Esophagus muscularis mucosa (tissue), 4 donors: ENCODE results near the gene GAGE13. TPM values are rescaled to one million over a fixed set of nuclear protein-coding genes. Genes with fewer than 3 reads are reported as not detected.
"Not testable (repeated sequence)": the region's sequence is repeated elsewhere in the genome, so short reads cannot be mapped to it uniquely, and the experiment has no call there.

Experiments used
- DNase-seq: peaks from one replicate; pipeline ENCODE4 v3.0.0-alpha.2; 2017; ENCODE audit errors: extremely low spot score
- H3K27ac ChIP-seq, 4 donors: fragments of 200-600 bp; sonication (generic); replicated peaks in 1 of 4; 1 replicate in 3 of 4; 2 replicates in 1 of 4; pipeline ENCODE4 v1.5.1; 2016 to 2019; ENCODE audit warnings: mild to moderate bottlenecking in 1 of 4
- H3K27me3 ChIP-seq, 4 donors: fragments of 200-600 bp; sonication (generic); one replicate each; pipeline versions ENCODE4 v1.5.1 to v1.6.0; 2016 to 2019
- H3K36me3 ChIP-seq, 4 donors: fragments of 200-600 bp; sonication (generic); one replicate each; pipeline ENCODE4 v1.5.1; 2016 to 2019
- H3K4me1 ChIP-seq, 4 donors: fragments of 200-600 bp; sonication (generic); one replicate each; pipeline ENCODE4 v1.5.1; 2016 to 2019
- H3K4me3 ChIP-seq, 4 donors: fragments of 200-600 bp; sonication (generic); 1 replicate in 2 of 4; 2 replicates in 2 of 4; pipeline ENCODE4 v1.5.1; 2016 to 2019; ENCODE audit warnings: mild to moderate bottlenecking in 4 of 4, moderate library complexity in 1 of 4
- H3K9me3 ChIP-seq, 4 donors: fragments of 200-600 bp; sonication (generic); 1 replicate in 3 of 4; 2 replicates in 1 of 4; pipeline ENCODE4 v1.5.1; 2016 to 2019
- CTCF ChIP-seq, 3 experiments: fragments of 200-600 bp in 2 of 3; fragments of 450-650 bp in 1 of 3; sonication (generic) in 2 of 3; IDR thresholded peaks; one replicate each; pipeline ENCODE4 v1.5.1; 2017 to 2019; ENCODE audit warnings: antibody characterized with exemption in 3 of 3, mild to moderate bottlenecking in 2 of 3, moderate library complexity in 1 of 3
- EP300 ChIP-seq: sonication (generic); formaldehyde crosslinking; IDR thresholded peaks from one replicate; pipeline ENCODE4 v1.6.1; 2017; ENCODE audit warnings: antibody characterized with exemption
- POLR2A ChIP-seq: fragments of 450-650 bp; IDR thresholded peaks from one replicate; pipeline ENCODE4 v1.6.1; 2017; ENCODE audit warnings: antibody characterized with exemption, moderate library complexity, mild to moderate bottlenecking, low read depth
- POLR2AphosphoS5 ChIP-seq, 2 donors: sonication (generic); formaldehyde crosslinking; IDR thresholded peaks; one replicate each; pipeline ENCODE4 v1.6.1; 2017; ENCODE audit warnings: antibody characterized with exemption in 2 of 2
- WGBS: methylation state at CpG from one replicate; pipeline ENCODE4 v1.1.5; 2018; 5-methylcytosine and 5-hydroxymethylcytosine counted together
- intact Hi-C: fragments of 100-400 bp; cut with DNase I; formaldehyde crosslinking; loops from one replicate; pipeline ENCODE4 v1.15.1; 2023
- total RNA-seq, 4 donors: library from RNA; depleted of rRNA; stranded (reverse); fragments of >200 nt; gene quantifications; one replicate each; pipeline versions ENCODE4 v1.1.0 to v1.2.1, GENCODE V29; 2016

The GAGE13 gene
- not detected for total RNA-seq

- H3K4me3 ChIP-seq, H3K27ac ChIP-seq, H3K27me3 ChIP-seq, intact Hi-C loops, H3K36me3 ChIP-seq, DNase-seq, H3K9me3 ChIP-seq, H3K4me1 ChIP-seq: not testable (repeated sequence)
- WGBS = no CpG with 5 or more reads among the region's 16 CpGs
These were observed at the start of gene GAGE13 for GRCh38 chrX:49331282-49331681. Gene GAGE13, plus strand, starts transcription at chrX:49331582. Its CDS starts 1,156 bp downstream, at chrX:49332738.

GRCh38 chrX:49282647-49283011 is 48.8 kb upstream of the GAGE13 start:
- no peak for DNase-seq
- Histone ChIP-seq H3K9me3 (no peaks in the 10 kb centered on the region), H3K4me3 (no peak overlapping the region), H3K27ac (no peak overlapping the region), H3K36me3 (peaks cover 0 to 8% (median 3%) of the 10 kb centered on the region in 4 donors), H3K27me3 (no peaks in the 10 kb centered on the region), H3K4me1 (no peaks in the 10 kb centered on the region)
- TF ChIP-seq POLR2AphosphoS5 (IDR thresholded peaks at IDR 0.05) = no peak
- TF ChIP-seq CTCF (IDR thresholded peaks at IDR 0.05) = peak; percentile 13 to 29 (median 20)
- 38% methylated on average over 11 of the region's 11 CpGs for WGBS
- intact Hi-C loops = no loop called here

GRCh38 chrX:49284212-49284611 is 47.2 kb upstream of the GAGE13 start:
- Histone ChIP-seq H3K9me3 (no peaks in the 10 kb centered on the region), H3K36me3 (peaks cover 0 to 8% (median 3%) of the 10 kb centered on the region in 4 donors), H3K27ac (no peak overlapping the region), H3K4me1 (no peaks in the 10 kb centered on the region), H3K4me3 (no peak overlapping the region), H3K27me3 (no peaks in the 10 kb centered on the region)
- 78% methylated on average over 3 of the region's 3 CpGs for WGBS
- no peak for TF ChIP-seq CTCF (IDR thresholded peaks at IDR 0.05)
- no peak for TF ChIP-seq POLR2AphosphoS5 (IDR thresholded peaks at IDR 0.05)
- no peak for TF ChIP-seq POLR2A
- no peak for TF ChIP-seq EP300
- intact Hi-C loops = no loop called here
- no peak for DNase-seq

GRCh38 chrX:49286136-49286535 is 45.2 kb upstream of the GAGE13 start:
- TF ChIP-seq POLR2AphosphoS5 (IDR thresholded peaks at IDR 0.05) (no peak), EP300 (no peak), CTCF (IDR thresholded peaks at IDR 0.05) (no peak), POLR2A (no peak)
- H3K9me3 ChIP-seq = no peaks in the 10 kb centered on the region
- no peak overlapping the region for H3K27ac ChIP-seq
- peaks cover 0 to 8% (median 3%) of the 10 kb centered on the region in 4 donors for H3K36me3 ChIP-seq
- no peaks in the 10 kb centered on the region for H3K4me1 ChIP-seq
- WGBS = 88% methylated on average over 9 of the region's 18 CpGs
- H3K27me3 ChIP-seq = no peaks in the 10 kb centered on the region
- intact Hi-C loops = no loop called here
- H3K4me3 ChIP-seq = no peak overlapping the region
- DNase-seq = no peak

- Histone ChIP-seq H3K4me3 (no peak overlapping the region), H3K4me1 (no peaks in the 10 kb centered on the region), H3K27me3 (no peaks in the 10 kb centered on the region), H3K9me3 (no peaks in the 10 kb centered on the region), H3K27ac (no peak overlapping the region), H3K36me3 (peaks cover 0 to 8% (median 3%) of the 10 kb centered on the region in 4 donors)
- 65% methylated on average over 3 of the region's 4 CpGs for WGBS
- DNase-seq = no peak
- intact Hi-C loops = no loop called here
- TF ChIP-seq CTCF (IDR thresholded peaks at IDR 0.05) = no peak
- TF ChIP-seq POLR2AphosphoS5 (IDR thresholded peaks at IDR 0.05) = no peak
- TF ChIP-seq EP300 = no peak
These were observed 44.8 kb upstream of the GAGE13 start for GRCh38 chrX:49286581-49286980.
